ENCODE results near the gene HESX1. TPM values are rescaled to one million over a fixed set of nuclear protein-coding genes. Genes with fewer than 3 reads are reported as not detected.

The HESX1 gene
- total RNA-seq, 4 donors from 2014 or later, result 0.30 to 3.7 (median 1.6) TPM

DNA sequence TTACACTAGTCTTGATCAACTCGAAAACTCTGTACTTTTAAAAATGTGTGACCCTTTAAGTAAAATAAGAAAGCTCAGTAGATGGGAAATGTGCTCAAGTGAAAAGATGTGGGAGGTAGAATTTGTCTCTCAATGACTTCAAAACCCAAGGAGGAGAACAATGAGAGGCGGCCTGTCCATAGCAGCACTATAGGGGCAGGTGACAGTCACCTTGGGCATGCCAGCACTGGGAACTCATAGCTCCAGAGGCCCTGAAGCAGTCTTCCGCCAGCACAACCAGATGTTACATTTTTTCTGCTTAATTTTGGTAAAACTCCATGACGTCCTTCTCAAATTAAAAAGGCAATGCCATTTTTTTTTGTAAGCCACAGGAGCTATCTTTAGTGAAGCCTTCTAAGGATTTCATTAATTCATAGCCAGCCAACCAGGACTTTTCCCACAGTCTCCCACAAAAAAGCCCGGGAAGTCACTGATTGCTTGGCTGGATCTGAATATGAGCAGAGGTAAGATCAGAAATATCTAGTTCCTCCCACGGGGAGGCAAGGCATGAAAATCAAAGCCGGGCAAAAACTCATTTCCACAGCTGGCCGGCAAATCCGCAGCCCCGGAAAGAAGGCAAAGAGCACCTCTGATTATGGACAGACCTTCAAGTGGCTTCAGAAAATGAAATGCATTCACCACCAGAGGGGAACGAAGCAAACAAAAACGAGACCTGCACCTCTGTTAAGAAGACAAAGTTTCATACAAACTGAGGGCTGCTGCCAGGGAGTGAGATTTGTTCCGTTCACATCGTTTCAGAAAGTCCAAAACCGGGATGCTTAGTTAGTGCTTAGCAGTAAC is 45.1 kb downstream of the HESX1 start:
- intact Hi-C loops (cut with DNase I; ENCODE audit: low total_unique reads), result no loop called here
- WGBS, 2 donors, result 53 to 58% methylated on average over 15 of the region's 15 CpGs
- no peak overlapping the region for H3K4me3 ChIP-seq (ENCODE audit: low read depth, poor library complexity, severe bottlenecking)
- no peak for DNase-seq (ENCODE audit: low spot score in 2 of 2)
- TF ChIP-seq, protein P1, sequence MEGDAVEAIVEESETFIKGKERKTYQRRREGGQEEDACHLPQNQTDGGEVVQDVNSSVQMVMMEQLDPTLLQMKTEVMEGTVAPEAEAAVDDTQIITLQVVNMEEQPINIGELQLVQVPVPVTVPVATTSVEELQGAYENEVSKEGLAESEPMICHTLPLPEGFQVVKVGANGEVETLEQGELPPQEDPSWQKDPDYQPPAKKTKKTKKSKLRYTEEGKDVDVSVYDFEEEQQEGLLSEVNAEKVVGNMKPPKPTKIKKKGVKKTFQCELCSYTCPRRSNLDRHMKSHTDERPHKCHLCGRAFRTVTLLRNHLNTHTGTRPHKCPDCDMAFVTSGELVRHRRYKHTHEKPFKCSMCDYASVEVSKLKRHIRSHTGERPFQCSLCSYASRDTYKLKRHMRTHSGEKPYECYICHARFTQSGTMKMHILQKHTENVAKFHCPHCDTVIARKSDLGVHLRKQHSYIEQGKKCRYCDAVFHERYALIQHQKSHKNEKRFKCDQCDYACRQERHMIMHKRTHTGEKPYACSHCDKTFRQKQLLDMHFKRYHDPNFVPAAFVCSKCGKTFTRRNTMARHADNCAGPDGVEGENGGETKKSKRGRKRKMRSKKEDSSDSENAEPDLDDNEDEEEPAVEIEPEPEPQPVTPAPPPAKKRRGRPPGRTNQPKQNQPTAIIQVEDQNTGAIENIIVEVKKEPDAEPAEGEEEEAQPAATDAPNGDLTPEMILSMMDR (IDR thresholded peaks at IDR 0.05), result no peak
- TF ChIP-seq POLR2A (IDR thresholded peaks at IDR 0.05), result no peak

- WGBS, 2 donors, result 71 to 74% methylated on average over 19 of the region's 19 CpGs
- intact Hi-C loops (cut with DNase I; ENCODE audit: low total_unique reads), result no loop called here
- TF ChIP-seq, protein P1 (IDR thresholded peaks at IDR 0.05), result no peak
- TF ChIP-seq POLR2A (IDR thresholded peaks at IDR 0.05), result no peak
- peak in 1 of 2 donors; percentile 70 for DNase-seq (ENCODE audit: low spot score in 2 of 2)
- H3K4me3 ChIP-seq (ENCODE audit: low read depth, poor library complexity, severe bottlenecking), result no peak overlapping the region
These were observed 47.3 kb downstream of the HESX1 start for GRCh38 chr3:57152151-57153143.

DNA sequence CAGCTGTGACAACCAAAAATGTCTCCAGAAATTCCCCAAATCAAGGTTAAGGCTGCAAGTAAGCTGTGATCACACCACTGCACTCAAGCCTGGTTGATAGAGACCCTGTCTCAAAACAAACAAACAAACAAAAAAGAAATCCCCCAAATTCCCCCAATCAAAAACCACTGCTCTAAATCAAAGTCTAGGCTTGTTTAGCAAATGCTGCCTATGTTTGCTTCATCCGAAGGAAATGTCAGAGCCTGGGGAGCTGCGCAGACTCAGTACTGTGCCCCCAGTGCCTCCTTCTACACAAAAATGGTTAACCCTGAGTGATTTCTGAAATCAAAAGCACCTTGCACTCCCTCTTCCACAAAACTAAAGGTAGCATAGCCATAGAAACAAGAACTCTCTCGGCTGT is 48.0 kb downstream of the HESX1 start:
- TF ChIP-seq, protein P1 (IDR thresholded peaks at IDR 0.05), result no peak
- TF ChIP-seq POLR2A (IDR thresholded peaks at IDR 0.05), result no peak
- H3K4me3 ChIP-seq (ENCODE audit: low read depth, poor library complexity, severe bottlenecking), result no peak overlapping the region
- intact Hi-C loops (cut with DNase I; ENCODE audit: low total_unique reads), result no loop called here
- no peak for DNase-seq (ENCODE audit: low spot score in 2 of 2)
- WGBS, 2 donors, result 73 to 89% methylated on average over 3 of the region's 3 CpGs

DNA sequence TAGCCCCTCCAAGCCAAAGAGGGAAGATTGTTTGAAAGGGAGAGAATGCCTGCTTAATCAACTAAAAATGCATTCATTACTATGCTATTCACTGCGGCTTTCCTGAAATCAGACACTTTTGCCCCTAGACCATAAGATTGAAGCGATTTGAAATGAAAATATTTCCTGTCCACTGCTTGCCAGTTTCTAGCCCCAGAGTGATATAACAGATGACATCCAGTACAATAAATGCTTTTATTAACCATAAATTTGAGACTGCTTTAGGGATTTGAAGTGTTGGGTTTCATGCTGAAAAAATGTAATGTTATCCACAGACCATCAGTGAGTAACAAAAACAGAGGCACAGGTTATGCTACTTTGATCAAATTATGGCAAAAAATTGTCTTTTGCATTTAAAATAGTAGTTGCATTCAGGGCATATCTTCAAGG is 48.7 kb downstream of the HESX1 start:
- DNase-seq (ENCODE audit: low spot score in 2 of 2), result no peak
- 51 to 62% methylated on average over 2 of the region's 2 CpGs for WGBS, 2 donors
- no peak overlapping the region for H3K4me3 ChIP-seq (ENCODE audit: low read depth, poor library complexity, severe bottlenecking)
- intact Hi-C loops (cut with DNase I; ENCODE audit: low total_unique reads), result no loop called here
- no peak for TF ChIP-seq POLR2A (IDR thresholded peaks at IDR 0.05)
- TF ChIP-seq, protein P1 (IDR thresholded peaks at IDR 0.05), result no peak

DNA sequence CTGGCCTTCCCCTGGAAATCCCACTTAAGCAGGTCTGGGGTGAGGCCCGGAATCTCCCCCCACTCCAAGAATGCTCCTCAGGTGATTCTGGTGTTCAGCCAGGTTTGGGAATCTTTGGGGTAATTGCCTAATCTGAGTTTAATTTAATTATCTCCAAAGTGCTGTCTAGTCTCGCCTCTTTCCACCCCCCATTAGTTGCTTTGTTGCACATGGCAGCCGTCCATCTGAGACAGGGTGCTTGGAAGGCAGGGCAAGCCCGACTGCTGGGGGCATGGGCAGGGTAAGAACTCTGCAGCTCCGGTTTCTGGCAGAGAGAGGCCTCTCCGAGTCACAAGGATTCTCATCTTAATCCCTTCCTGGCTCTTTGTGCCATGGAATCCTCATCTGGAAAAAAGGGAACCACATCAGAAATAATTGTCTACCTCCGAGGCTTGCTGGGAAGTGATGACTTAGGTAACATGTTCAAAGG is 49.6 kb downstream of the HESX1 start:
- H3K4me3 ChIP-seq (ENCODE audit: low read depth, poor library complexity, severe bottlenecking), result no peak overlapping the region
- WGBS, 2 donors, result 35 to 39% methylated on average over 7 of the region's 7 CpGs
- no peak for TF ChIP-seq POLR2A (IDR thresholded peaks at IDR 0.05)
- TF ChIP-seq, protein P1 (IDR thresholded peaks at IDR 0.05), result no peak
- peak in 1 of 2 donors; percentile 79 for DNase-seq (ENCODE audit: low spot score in 2 of 2)
- intact Hi-C loops (cut with DNase I; ENCODE audit: low total_unique reads), result no loop called here

Other genes starting within 250 kb of the HESX1 start
- gene SPATA12, start 139.3 kb downstream of the HESX1 start, total RNA-seq, result not detected
- 1 to 10 TPM; 2.9 to 5.9 (median 5.4) TPM for gene IL17RD, start 34.6 kb downstream of the HESX1 start, total RNA-seq
- 10 to 100 TPM; 41.8 to 49.0 (median 44.5) TPM for gene APPL1, start 27.8 kb upstream of the HESX1 start, total RNA-seq
- gene ASB14, start 92.7 kb upstream of the HESX1 start, total RNA-seq, result not detected

All from lower leg skin (tissue), 4 donors.